ENCODE results near the gene SCGB1A1.
"Not testable (repeated sequence)": the region's sequence is repeated elsewhere in the genome, so short reads cannot be mapped to it uniquely, and the experiment has no call there.

The SCGB1A1 gene, protein sequence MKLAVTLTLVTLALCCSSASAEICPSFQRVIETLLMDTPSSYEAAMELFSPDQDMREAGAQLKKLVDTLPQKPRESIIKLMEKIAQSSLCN

DNA sequence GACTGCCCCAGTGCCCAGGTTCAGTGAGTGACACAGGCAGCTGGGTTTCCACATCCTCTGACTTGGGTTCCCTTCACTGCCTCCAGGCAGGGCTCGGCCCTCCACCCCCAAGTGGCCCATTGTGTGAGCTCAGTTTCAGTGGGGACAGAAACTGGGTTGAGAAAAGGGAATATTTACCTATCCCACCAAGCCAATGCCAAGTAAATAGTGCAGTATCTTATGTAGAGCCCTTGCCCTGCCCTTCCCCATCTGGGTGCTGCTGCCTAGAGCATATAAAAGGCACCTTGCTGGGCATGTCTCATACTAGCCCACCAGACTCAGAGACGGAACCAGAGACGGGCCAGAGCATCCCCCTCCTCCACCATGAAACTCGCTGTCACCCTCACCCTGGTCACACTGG lies at the start of gene SCGB1A1:
Gene SCGB1A1, plus strand, starts transcription at position 301 of the 400 bp plus-strand sequence. Its CDS starts 63 bp downstream, at position 364.
- DNase-seq (ENCODE audit: low spot score): no peak
- peaks cover 7% of the 10 kb centered on the region for H3K4me1 Mint-ChIP-seq (ENCODE audit: low read depth)
- no peak within 1 kb of the TSS for H3K4me3 Mint-ChIP-seq
- H3K27ac Mint-ChIP-seq: no peak within 1 kb of the TSS
- peaks cover 6% of the 10 kb centered on the region for H3K36me3 Mint-ChIP-seq (ENCODE audit: low read depth)
- H3K27me3 Mint-ChIP-seq (ENCODE audit: low read depth): no peaks in the 10 kb centered on the region
- H3K9me3 Mint-ChIP-seq: no peaks in the 10 kb centered on the region

GRCh38 chr11:62370743-62371440 lies 47.9 kb upstream of the SCGB1A1 start:
- H3K27me3 Mint-ChIP-seq (ENCODE audit: low read depth): no peaks in the 10 kb centered on the region
- peak overlapping the region; percentile 79 for H3K4me3 Mint-ChIP-seq
- DNase-seq (ENCODE audit: low spot score): peak; percentile 57
- peaks cover 14% of the 10 kb centered on the region for H3K4me1 Mint-ChIP-seq (ENCODE audit: low read depth)
- no peaks in the 10 kb centered on the region for H3K36me3 Mint-ChIP-seq (ENCODE audit: low read depth)
- no peaks in the 10 kb centered on the region for H3K9me3 Mint-ChIP-seq
- peak overlapping the region; percentile 85 for H3K27ac Mint-ChIP-seq

DNA sequence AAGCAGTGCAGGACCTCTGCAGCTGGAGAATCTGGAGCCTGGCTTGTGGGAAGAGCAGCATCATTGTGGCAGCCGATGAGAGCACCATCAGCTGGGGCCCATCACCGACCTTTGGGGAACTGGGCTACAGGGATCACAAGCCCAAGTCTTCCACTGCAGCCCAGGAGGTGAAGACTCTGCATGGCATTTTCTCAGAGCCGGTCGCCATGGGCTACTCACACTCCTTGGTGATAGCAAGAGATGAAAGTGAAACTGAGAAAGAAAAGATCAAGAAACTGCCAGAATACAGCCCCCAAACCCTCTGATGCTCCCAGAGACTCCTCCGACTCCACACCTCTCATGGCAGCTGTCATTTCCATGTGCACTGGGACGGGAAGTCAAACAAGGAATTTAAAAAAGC lies 46.0 kb upstream of the SCGB1A1 start:
- no peaks in the 10 kb centered on the region for H3K36me3 Mint-ChIP-seq (ENCODE audit: low read depth)
- H3K27me3 Mint-ChIP-seq (ENCODE audit: low read depth): no peaks in the 10 kb centered on the region
- no peak overlapping the region for H3K27ac Mint-ChIP-seq
- H3K4me1 Mint-ChIP-seq (ENCODE audit: low read depth): peaks cover 14% of the 10 kb centered on the region
- no peaks in the 10 kb centered on the region for H3K9me3 Mint-ChIP-seq
- no peak overlapping the region for H3K4me3 Mint-ChIP-seq
- no peak for DNase-seq (ENCODE audit: low spot score)

GRCh38 chr11:62373464-62374119 lies 45.2 kb upstream of the SCGB1A1 start:
- Mint-ChIP-seq H3K36me3 (ENCODE audit: low read depth) (no peaks in the 10 kb centered on the region), H3K4me1 (ENCODE audit: low read depth) (peaks cover 17% of the 10 kb centered on the region), H3K27me3 (ENCODE audit: low read depth) (peaks cover 3% of the 10 kb centered on the region), H3K27ac (no peak overlapping the region), H3K4me3 (no peak overlapping the region), H3K9me3 (no peaks in the 10 kb centered on the region)
- no peak for DNase-seq (ENCODE audit: low spot score)

DNA sequence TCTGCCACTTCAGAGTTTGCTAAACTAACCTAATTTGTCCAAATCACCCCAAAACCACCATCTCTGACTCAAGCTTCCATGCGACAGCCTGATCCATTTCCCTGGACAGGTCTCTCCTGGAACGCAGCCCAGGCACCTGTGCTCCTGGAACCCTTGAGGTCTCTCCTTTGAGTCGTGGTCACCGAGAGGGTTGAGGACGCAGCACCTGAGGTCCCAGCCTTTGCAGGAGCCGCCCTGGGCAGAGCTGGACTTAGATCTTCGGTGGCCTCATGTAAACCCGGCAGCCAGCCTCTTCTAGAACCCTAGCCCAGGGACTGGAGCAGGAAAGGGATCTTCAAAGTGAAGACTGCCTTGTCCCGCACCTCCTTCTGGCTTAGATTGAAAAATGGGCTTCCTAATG lies 44.0 kb upstream of the SCGB1A1 start:
- Mint-ChIP-seq H3K4me1 (ENCODE audit: low read depth) (peaks cover 18% of the 10 kb centered on the region), H3K27ac (no peak overlapping the region), H3K36me3 (ENCODE audit: low read depth) (no peaks in the 10 kb centered on the region), H3K27me3 (ENCODE audit: low read depth) (peaks cover 13% of the 10 kb centered on the region), H3K9me3 (no peaks in the 10 kb centered on the region), H3K4me3 (no peak overlapping the region)
- no peak for DNase-seq (ENCODE audit: low spot score)

DNA sequence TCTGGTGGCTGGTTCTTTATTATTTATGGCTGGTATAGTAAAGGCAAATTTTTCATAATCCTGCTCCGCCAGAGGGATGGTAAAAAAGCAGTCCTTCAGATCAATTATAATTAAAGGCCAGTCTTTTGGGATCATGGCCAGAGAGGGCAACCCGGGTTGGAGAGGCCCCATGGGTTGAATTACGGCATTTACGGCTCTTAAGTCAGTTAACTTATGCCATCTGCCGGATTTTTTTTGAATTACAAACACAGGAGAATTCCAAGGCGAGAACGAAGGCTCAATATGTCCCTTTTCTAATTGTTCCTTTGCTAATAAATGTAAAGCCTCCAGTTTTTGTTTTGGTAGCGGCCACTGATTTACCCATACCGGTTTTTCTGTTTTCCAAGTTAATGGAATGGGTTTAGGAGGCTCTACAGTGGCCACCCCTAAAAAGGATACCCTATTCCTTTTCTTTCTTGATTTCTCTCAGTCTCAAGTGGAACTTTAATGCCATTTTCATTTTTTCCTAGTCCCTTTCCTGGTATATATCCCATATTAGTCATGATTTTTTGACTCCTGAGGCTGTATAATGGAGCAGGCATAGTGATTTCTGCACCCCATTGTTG lies 40.3 kb upstream of the SCGB1A1 start:
- H3K9me3 Mint-ChIP-seq; H3K4me3 Mint-ChIP-seq; DNase-seq (ENCODE audit: low spot score); H3K36me3 Mint-ChIP-seq (ENCODE audit: low read depth): not testable (repeated sequence)
- peak overlapping the region; percentile 14 for H3K27ac Mint-ChIP-seq
- H3K4me1 Mint-ChIP-seq (ENCODE audit: low read depth): peaks cover 15% of the 10 kb centered on the region
- peaks cover 14% of the 10 kb centered on the region for H3K27me3 Mint-ChIP-seq (ENCODE audit: low read depth)

DNA sequence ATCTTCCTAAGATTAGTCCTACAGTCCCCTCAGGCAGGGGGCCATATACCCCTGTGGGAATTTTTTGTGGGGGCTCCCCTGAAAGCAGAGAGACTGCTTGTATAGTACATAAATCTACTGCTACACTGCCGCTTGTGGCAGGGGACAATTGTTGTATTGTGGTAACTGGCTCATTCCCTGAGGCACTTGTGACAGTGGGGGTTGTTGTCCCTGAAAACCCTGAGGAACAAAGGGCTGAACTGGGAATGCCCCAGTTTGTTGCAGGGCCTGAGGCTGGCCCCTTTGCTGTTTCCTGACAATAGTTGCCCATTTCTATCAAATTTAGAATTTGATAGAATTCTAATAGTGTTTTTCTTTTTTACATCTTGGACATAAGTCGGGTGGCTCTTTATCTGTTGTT lies 39.2 kb upstream of the SCGB1A1 start:
- H3K27ac Mint-ChIP-seq; H3K4me3 Mint-ChIP-seq; H3K36me3 Mint-ChIP-seq (ENCODE audit: low read depth); DNase-seq (ENCODE audit: low spot score); H3K9me3 Mint-ChIP-seq: not testable (repeated sequence)
- peaks cover 14% of the 10 kb centered on the region for H3K27me3 Mint-ChIP-seq (ENCODE audit: low read depth)
- peaks cover 15% of the 10 kb centered on the region for H3K4me1 Mint-ChIP-seq (ENCODE audit: low read depth)

- Mint-ChIP-seq H3K27me3 (ENCODE audit: low read depth) (peaks cover 14% of the 10 kb centered on the region), H3K4me1 (ENCODE audit: low read depth) (peaks cover 17% of the 10 kb centered on the region)
- H3K9me3 Mint-ChIP-seq; H3K36me3 Mint-ChIP-seq (ENCODE audit: low read depth); H3K27ac Mint-ChIP-seq; H3K4me3 Mint-ChIP-seq: not testable (repeated sequence)
- peak; percentile 47 for DNase-seq (ENCODE audit: low spot score)
Observed at GRCh38 chr11:62380821-62381245, 38.0 kb upstream of the SCGB1A1 start.

- Mint-ChIP-seq H3K9me3 (no peaks in the 10 kb centered on the region), H3K4me1 (ENCODE audit: low read depth) (peaks cover 21% of the 10 kb centered on the region), H3K27me3 (ENCODE audit: low read depth) (peaks cover 10% of the 10 kb centered on the region), H3K27ac (no peak overlapping the region), H3K4me3 (no peak overlapping the region), H3K36me3 (ENCODE audit: low read depth) (no peaks in the 10 kb centered on the region)
- DNase-seq (ENCODE audit: low spot score): no peak
Observed at GRCh38 chr11:62383822-62384221, 35.0 kb upstream of the SCGB1A1 start.

- H3K9me3 Mint-ChIP-seq; H3K36me3 Mint-ChIP-seq (ENCODE audit: low read depth); H3K27me3 Mint-ChIP-seq (ENCODE audit: low read depth); H3K4me3 Mint-ChIP-seq; H3K27ac Mint-ChIP-seq: not testable (repeated sequence)
- peak; percentile 24 for DNase-seq (ENCODE audit: low spot score)
- H3K4me1 Mint-ChIP-seq (ENCODE audit: low read depth): peaks cover 19% of the 10 kb centered on the region
Observed at GRCh38 chr11:62386083-62386482, 32.8 kb upstream of the SCGB1A1 start.

DNA sequence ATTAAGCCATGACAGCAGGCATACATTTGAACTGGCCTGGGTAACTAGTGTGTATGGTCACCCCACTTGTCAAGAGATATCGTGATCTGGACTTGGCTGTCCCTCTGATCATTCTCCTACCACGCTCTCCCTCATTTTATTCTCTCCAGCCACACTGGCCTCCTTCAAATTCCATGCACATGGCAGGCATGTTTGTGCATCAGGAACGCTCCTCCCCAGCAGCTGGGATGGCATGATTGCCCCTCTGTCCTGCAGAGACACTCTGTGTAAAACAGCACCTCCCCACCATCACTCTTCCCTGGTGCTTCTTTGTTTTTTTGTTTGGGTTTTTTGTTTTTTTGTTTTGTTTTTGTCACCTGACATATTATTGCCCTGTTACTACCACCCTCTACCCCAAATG lies 31.5 kb upstream of the SCGB1A1 start:
- Mint-ChIP-seq H3K27ac (no peak overlapping the region), H3K4me3 (no peak overlapping the region), H3K4me1 (ENCODE audit: low read depth) (peaks cover 13% of the 10 kb centered on the region), H3K9me3 (no peaks in the 10 kb centered on the region), H3K36me3 (ENCODE audit: low read depth) (no peaks in the 10 kb centered on the region), H3K27me3 (ENCODE audit: low read depth) (peaks cover 5% of the 10 kb centered on the region)
- DNase-seq (ENCODE audit: low spot score): no peak

GRCh38 chr11:62388999-62389398 lies 29.8 kb upstream of the SCGB1A1 start:
- Mint-ChIP-seq H3K4me3 (no peak overlapping the region), H3K4me1 (ENCODE audit: low read depth) (peaks cover 15% of the 10 kb centered on the region), H3K9me3 (no peaks in the 10 kb centered on the region), H3K27me3 (ENCODE audit: low read depth) (peaks cover 5% of the 10 kb centered on the region), H3K36me3 (ENCODE audit: low read depth) (no peaks in the 10 kb centered on the region), H3K27ac (no peak overlapping the region)
- no peak for DNase-seq (ENCODE audit: low spot score)

GRCh38 chr11:62390237-62390636 lies 28.6 kb upstream of the SCGB1A1 start:
- no peaks in the 10 kb centered on the region for H3K36me3 Mint-ChIP-seq (ENCODE audit: low read depth)
- H3K4me3 Mint-ChIP-seq: no peak overlapping the region
- no peaks in the 10 kb centered on the region for H3K9me3 Mint-ChIP-seq
- H3K27ac Mint-ChIP-seq: no peak overlapping the region
- H3K27me3 Mint-ChIP-seq (ENCODE audit: low read depth): peaks cover 5% of the 10 kb centered on the region
- no peak for DNase-seq (ENCODE audit: low spot score)
- peaks cover 15% of the 10 kb centered on the region for H3K4me1 Mint-ChIP-seq (ENCODE audit: low read depth)

DNA sequence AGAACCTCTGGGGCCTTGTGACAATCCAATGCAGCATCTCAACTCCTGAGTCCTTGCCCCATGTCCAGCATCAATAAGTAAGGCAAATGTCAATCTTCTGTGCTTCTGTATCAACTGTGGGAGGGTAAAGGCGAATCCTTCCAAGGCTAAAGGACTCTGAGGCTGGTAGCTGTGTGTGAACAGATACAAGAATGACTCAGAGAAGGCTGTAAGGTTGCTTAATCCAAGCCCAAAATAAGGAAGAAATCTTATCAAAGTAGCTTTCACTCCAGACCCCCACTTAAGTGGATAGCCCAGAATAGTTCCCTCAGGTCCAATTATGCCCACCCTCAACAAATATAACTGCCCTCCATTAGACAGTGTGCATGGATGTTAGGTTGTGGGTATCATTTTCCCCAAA lies 28.1 kb upstream of the SCGB1A1 start:
- no peaks in the 10 kb centered on the region for H3K36me3 Mint-ChIP-seq (ENCODE audit: low read depth)
- no peak overlapping the region for H3K4me3 Mint-ChIP-seq
- H3K27ac Mint-ChIP-seq: no peak overlapping the region
- H3K4me1 Mint-ChIP-seq (ENCODE audit: low read depth): peaks cover 14% of the 10 kb centered on the region
- H3K9me3 Mint-ChIP-seq: no peaks in the 10 kb centered on the region
- H3K27me3 Mint-ChIP-seq (ENCODE audit: low read depth): peaks cover 5% of the 10 kb centered on the region
- DNase-seq (ENCODE audit: low spot score): no peak
